ENCODE data around the gene WIPI1. TPM values are rescaled to one million over a fixed set of nuclear protein-coding genes. Genes with fewer than 3 reads are reported as not detected.

WIPI1 gene
- total RNA-seq, 1 experiment from 2014 or later = 21.8 TPM

DNA sequence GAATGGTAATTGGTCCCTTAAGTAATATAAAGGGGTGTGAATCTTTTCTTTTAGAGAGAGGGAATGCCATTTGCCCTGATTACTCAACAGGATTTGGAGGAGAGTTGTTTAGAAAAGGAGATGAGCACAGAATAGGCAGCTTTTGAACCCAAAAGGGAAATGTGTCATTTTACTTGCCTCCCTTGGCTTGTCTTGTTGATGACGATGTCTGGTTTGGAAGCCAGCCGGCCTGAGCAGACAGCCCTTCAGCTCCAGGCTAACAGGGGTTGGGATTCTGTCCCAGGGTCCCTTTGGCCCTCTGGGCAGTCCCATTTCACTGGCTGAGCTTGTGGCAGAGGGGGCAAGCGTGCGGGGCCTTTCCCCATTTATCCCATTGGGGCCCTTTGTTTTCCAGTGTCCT is 32.6 kb upstream of the WIPI1 start:
- POLR2A ChIA-PET = no interaction called here

DNA sequence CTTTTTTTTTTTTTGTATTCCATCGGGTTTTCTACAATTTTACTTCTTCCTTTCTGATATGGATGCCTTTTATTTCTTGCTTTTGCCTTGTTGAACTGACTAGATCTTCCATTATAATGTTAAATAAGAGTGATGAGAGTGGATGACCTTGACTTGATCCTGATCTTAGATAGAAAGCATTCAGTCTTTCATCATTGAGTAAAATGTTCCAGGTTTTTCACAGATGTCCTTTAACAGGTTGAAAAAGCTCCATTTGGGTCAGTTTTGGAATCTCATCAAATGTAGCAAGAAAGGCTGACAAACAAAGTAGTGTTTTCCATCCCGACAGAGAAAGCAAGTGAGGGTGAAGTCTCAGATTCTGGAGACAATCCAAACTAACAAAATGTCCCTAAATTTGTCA is 27.2 kb upstream of the WIPI1 start:
- H3K27ac Mint-ChIP-seq (ENCODE audit: unreplicated experiment) = no peak overlapping the region
- ChIA-PET CTCF (interaction anchor here (1.1 kb wide), 1 partner anchor 19 kb away, joined by 3 read pairs; no protein-coding TSS in a partner anchor), POLR2A (no interaction called here)
- peaks cover 17% of the 10 kb centered on the region for H3K4me1 ChIP-seq
- TF ChIP-seq, protein P1, sequence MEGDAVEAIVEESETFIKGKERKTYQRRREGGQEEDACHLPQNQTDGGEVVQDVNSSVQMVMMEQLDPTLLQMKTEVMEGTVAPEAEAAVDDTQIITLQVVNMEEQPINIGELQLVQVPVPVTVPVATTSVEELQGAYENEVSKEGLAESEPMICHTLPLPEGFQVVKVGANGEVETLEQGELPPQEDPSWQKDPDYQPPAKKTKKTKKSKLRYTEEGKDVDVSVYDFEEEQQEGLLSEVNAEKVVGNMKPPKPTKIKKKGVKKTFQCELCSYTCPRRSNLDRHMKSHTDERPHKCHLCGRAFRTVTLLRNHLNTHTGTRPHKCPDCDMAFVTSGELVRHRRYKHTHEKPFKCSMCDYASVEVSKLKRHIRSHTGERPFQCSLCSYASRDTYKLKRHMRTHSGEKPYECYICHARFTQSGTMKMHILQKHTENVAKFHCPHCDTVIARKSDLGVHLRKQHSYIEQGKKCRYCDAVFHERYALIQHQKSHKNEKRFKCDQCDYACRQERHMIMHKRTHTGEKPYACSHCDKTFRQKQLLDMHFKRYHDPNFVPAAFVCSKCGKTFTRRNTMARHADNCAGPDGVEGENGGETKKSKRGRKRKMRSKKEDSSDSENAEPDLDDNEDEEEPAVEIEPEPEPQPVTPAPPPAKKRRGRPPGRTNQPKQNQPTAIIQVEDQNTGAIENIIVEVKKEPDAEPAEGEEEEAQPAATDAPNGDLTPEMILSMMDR (IDR thresholded peaks at IDR 0.05; ENCODE audit: insufficient read depth in 1 of 2, low read depth in 1 of 2, low read length in 1 of 2, severe bottlenecking in 1 of 2, unreplicated experiment in 1 of 2) = no peak
- no peaks in the 10 kb centered on the region for H3K27me3 ChIP-seq (replicated peaks; ENCODE audit: control insufficient read depth, insufficient read depth, low read length)
- BruUV-seq (replicated peaks) = no TSS peak
- no peaks in the 10 kb centered on the region for H3K36me3 Mint-ChIP-seq (ENCODE audit: insufficient read depth, unreplicated experiment)
- H3K36me3 ChIP-seq (ENCODE audit: control insufficient read depth, insufficient read depth, low read length) = no peaks in the 10 kb centered on the region
- no peak for DNase-seq
- no peaks in the 10 kb centered on the region for H3K27me3 Mint-ChIP-seq (ENCODE audit: insufficient read depth, unreplicated experiment)
- H3K4me1 Mint-ChIP-seq (ENCODE audit: low read depth, unreplicated experiment) = peaks cover 8% of the 10 kb centered on the region
- H3K4me3 Mint-ChIP-seq (ENCODE audit: unreplicated experiment) = no peak overlapping the region
- peaks cover 4% of the 10 kb centered on the region; the same call in 1 of the 2 replicates for H3K9me3 ChIP-seq
- H3K9me3 Mint-ChIP-seq (ENCODE audit: unreplicated experiment) = peaks cover 5% of the 10 kb centered on the region
- intact Hi-C loops (cut with micrococcal nuclease; ENCODE audit: unreplicated experiment) = no loop called here
- H3K4me3 ChIP-seq (ENCODE audit: low read depth, low read length) = no peak overlapping the region

More for the DNA sequence above, 32.6 kb upstream of the WIPI1 start:
- no peaks in the 10 kb centered on the region for H3K9me3 ChIP-seq
- no peak overlapping the region for H3K4me3 Mint-ChIP-seq (ENCODE audit: unreplicated experiment)
- intact Hi-C loops (cut with micrococcal nuclease; ENCODE audit: unreplicated experiment) = no loop called here
- H3K27ac Mint-ChIP-seq (ENCODE audit: unreplicated experiment) = no peak overlapping the region
- H3K9me3 Mint-ChIP-seq (ENCODE audit: unreplicated experiment) = no peaks in the 10 kb centered on the region
- BruUV-seq (replicated peaks) = no TSS peak
- peaks cover 5% of the 10 kb centered on the region for H3K4me1 ChIP-seq
- TF ChIP-seq, protein P1 (IDR thresholded peaks at IDR 0.05; ENCODE audit: insufficient read depth in 1 of 2, low read depth in 1 of 2, low read length in 1 of 2, severe bottlenecking in 1 of 2, unreplicated experiment in 1 of 2) = no peak
- H3K36me3 ChIP-seq (ENCODE audit: control insufficient read depth, insufficient read depth, low read length) = no peaks in the 10 kb centered on the region
- peaks cover 8% of the 10 kb centered on the region for H3K4me1 Mint-ChIP-seq (ENCODE audit: low read depth, unreplicated experiment)
- H3K27me3 ChIP-seq (replicated peaks; ENCODE audit: control insufficient read depth, insufficient read depth, low read length) = no peaks in the 10 kb centered on the region
- CTCF ChIA-PET = no interaction called here
- H3K36me3 Mint-ChIP-seq (ENCODE audit: insufficient read depth, unreplicated experiment) = no peaks in the 10 kb centered on the region
- DNase-seq = no peak
- no peak overlapping the region for H3K4me3 ChIP-seq (ENCODE audit: low read depth, low read length)
- H3K27me3 Mint-ChIP-seq (ENCODE audit: insufficient read depth, unreplicated experiment) = no peaks in the 10 kb centered on the region

DNA sequence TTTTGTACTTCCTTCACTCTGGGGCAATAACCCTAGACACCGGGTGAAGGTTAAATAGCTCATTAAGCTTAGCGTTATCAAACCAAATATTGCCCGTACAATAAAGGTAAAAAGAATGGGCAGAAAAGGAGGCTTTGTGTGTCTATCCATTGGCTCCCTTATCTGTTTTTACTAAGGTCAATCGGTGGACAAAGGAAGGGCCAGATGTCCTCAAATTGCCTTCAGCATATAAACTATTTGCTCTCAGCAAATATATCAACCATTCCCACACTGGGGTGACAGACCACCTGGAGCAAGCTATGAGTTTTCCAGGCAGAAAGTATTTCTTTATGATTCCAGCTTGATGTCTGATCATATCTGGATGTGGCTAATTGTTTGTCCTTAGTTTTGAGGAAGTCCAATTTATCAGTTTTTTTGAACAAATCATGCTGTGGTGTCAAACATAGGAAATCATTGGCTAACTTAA is 25.3 kb upstream of the WIPI1 start:
- Histone ChIP-seq H3K9me3 (peaks cover 8% of the 10 kb centered on the region; the same call in 1 of the 2 replicates), H3K4me1 (peaks cover 17% of the 10 kb centered on the region), H3K36me3 (ENCODE audit: control insufficient read depth, insufficient read depth, low read length) (no peaks in the 10 kb centered on the region), H3K27me3 (replicated peaks; ENCODE audit: control insufficient read depth, insufficient read depth, low read length) (no peaks in the 10 kb centered on the region), H3K4me3 (ENCODE audit: low read depth, low read length) (no peak overlapping the region)
- no peaks in the 10 kb centered on the region for H3K36me3 Mint-ChIP-seq (ENCODE audit: insufficient read depth, unreplicated experiment)
- intact Hi-C loops (cut with micrococcal nuclease; ENCODE audit: unreplicated experiment) = loop anchor here (1.0 to 2.0 kb wide), 2 partner anchors 8 to 30 kb away; partner anchors contain the start of gene PRKAR1A
- H3K4me1 Mint-ChIP-seq (ENCODE audit: low read depth, unreplicated experiment) = peaks cover 8% of the 10 kb centered on the region
- H3K4me3 Mint-ChIP-seq (ENCODE audit: unreplicated experiment) = no peak overlapping the region
- DNase-seq = peak; percentile 61 to 62
- ChIA-PET CTCF (interaction anchor here (0.6 to 1.1 kb wide), 2 partner anchors 112 to 235 kb away, joined by 3 to 5 read pairs; no protein-coding TSS in a partner anchor), POLR2A (interaction anchor here (0.7 to 1.3 kb wide), 2 partner anchors 30 to 31 kb away, joined by 3 read pairs; partner anchors contain the start of gene PRKAR1A)
- TF ChIP-seq, protein P1 (IDR thresholded peaks at IDR 0.05; ENCODE audit: insufficient read depth in 1 of 2, low read depth in 1 of 2, low read length in 1 of 2, severe bottlenecking in 1 of 2, unreplicated experiment in 1 of 2) = no peak
- peaks cover 10% of the 10 kb centered on the region for H3K9me3 Mint-ChIP-seq (ENCODE audit: unreplicated experiment)
- no peaks in the 10 kb centered on the region for H3K27me3 Mint-ChIP-seq (ENCODE audit: insufficient read depth, unreplicated experiment)
- BruUV-seq (replicated peaks) = no TSS peak
- no peak overlapping the region for H3K27ac Mint-ChIP-seq (ENCODE audit: unreplicated experiment)
